GM21447 (cell line): Measurements from ENCODE around the gene CCDC43.
"Not testable (repeated sequence)": the region's sequence is repeated elsewhere in the genome, so short reads cannot be mapped to it uniquely, and the experiment has no call there.

Experiments
- ATAC-seq: cut with Tn5 transposase; IDR thresholded peaks from one replicate; pipeline ENCODE4 v1.9.1; 2021; ENCODE audit not compliant: unreplicated experiment

CCDC43 gene

DNA sequence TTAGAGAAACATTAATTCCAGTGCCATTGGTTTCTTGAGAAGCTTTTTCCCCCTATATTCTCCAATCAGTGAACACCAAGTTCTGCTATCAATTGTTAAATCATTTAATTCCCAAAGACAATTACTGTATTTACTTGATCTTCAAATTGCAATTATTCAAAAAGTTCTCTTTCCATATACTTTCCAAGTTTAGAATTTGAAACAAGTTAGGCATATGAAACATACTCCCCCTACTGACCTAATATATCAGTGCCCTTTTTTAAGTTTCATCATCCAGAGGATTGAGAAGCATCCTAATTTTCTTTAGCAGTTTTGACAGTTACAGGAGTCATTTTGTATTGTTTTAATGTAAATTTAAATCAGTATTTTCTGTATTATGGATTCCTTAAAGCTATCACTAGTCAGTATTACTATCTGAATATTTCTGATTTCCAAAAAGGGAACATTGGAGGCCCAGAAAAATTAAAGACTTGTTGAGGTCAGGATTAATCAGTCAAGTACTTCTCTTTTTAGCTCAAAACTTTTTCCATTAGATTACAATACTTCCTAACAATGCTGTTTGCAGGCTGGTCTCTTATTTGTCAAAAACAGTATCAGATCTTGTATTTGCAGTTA is 17.0 kb downstream of the CCDC43 start:
- ATAC-seq: no peak

DNA sequence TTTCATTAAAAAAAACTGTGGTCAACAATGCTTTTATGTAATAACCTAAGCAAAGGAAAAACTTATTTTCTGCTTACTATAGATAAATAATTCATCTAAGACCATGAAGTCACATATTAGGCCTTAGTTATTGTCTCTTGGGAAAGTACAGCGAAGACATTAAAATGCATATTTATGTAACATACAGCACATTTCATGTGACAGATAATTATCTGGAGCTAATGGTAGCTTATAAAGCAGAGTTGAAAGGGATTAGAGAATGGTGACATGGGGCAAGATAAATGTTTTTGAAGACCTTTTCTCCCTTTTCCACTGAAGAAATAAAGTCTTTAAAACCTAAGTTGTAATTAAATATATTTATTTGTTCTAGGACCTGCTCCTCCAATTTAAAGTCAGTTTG is 23.6 kb downstream of the CCDC43 start:
- no peak for ATAC-seq

DNA sequence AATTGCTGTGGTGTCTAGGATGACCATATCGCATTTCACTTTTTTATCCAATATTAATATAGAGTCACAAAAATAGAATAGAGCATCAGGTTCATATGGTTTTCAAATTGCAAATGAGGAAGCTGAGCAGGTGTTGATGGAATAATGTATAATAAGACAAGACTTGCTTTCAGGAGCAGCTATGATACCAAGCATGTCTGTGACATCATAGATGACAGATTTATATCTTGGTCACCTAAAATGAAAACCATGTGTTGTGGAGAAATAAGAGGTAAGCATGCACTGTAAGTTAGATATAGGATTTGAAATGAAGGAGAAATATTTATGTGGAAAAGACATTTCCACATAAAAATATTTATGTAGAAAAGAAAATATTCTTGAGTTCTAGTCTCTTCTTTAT is 24.7 kb downstream of the CCDC43 start:
- no peak for ATAC-seq

DNA sequence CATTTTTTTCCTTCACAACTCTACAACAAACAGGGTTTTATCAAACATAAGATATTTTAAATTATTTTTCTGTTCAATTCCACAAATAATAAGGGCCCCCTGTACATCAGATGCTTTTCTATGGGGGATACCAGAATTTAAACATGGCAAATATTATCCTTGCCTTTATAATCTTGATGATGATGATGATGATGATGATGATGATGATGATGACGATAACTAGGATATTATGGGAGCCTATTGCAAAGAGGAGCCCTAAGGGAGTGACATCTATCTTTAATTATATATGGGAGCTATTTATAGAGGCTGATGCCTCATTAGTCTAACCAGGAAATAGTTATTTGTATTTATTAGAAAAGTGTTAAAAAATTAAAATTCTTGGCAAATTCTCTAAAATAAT is 26.5 kb downstream of the CCDC43 start:
- no peak for ATAC-seq

DNA sequence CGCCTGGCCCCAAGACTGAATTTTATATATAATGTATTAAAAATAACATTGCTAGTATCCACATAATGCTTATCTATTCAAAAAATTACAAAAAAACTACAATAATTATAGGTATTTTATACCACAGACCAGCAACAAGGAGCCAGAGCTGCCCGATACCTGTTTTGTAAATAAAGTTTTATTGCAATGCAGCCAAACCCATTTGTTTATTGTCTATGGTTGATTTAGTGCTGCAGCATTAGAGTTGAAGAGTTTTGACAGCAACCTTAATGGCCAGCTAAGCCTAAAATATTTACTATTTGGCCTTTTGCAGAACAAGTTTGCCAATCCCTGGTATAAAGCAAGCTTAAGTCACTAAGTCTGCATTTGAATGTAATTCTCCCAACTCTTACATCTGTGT is 27.7 kb downstream of the CCDC43 start:
- ATAC-seq: no peak

DNA sequence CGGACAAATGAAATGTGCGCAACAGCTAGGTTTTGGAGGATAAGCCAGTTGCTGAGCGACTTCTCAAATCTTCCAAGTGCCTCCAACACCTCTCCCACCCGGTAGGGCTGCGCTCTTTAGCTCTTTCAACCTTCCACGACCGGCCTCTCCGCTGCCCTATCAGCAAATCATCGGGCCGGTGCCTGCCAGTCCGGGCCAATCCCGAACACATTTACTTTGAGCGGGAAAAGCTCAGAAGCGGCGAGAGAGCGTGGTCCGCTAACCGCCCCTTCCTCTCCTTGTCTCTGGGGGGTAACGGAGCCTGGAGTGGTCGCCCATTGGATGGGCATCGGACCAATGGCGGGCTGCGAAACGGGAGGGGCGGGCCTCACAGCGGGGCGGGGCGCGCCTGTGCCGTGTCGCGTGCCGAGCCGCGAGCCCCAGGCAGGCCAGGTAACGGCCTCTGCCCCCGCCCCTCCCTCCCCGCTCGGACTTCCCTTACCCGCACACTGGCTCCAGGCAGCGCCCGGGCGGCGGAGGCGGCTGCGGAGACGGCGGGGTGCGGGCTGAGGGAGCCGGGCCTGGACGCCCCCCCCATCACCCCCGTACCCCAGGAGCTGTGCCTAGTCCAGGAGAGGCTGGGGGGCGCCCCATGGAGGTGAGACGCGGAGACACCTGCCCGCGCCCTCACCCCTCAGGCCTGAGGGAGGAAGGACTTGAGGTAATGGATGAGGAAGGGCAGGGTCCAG is 33.4 kb downstream of the CCDC43 start, which contains the start of gene MEIOC:
TSS of gene MEIOC (plus strand) at position 486 of the 728 bp plus-strand sequence. CDS start at position 632, 146 bp downstream.
- ATAC-seq: no peak

DNA sequence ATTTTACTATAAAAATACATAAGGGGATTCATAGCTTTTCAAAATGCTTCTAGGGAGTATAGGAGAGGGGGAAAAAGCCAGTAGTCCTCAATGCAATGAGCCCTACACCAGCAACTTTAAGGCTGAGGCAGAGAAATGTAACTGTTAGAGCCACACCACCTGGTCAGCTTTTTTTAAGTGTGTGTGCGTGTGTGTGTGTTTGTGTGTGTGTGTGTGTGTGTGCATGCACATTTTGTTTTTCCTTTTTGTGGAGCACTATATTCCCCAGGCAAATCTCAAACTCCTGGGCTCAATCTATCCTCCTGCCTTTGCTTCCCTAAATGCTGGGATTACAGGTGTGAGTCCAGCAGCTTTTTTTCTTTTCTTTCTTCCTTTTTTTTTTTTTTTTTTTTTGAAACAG is 35.6 kb downstream of the CCDC43 start:
- no peak for ATAC-seq

DNA sequence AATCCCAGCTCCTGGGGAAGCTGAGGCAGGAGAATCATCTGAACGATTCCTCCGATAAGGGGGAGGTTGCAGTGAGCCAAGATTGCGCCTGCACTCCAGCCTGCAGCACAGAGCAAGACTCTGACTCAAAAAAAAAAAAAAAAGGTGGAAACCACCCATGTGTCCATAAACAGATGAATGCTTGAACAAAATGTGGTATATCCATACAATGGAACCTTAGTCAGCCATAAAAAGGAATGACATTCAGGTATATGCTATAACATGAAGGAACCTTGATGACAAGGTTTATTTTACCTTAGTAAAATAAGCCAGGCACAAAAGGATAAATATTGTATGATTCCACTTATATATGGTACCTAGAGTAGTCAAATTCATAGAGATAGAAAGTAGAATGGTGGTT is 36.2 kb downstream of the CCDC43 start:
- no peak for ATAC-seq

DNA sequence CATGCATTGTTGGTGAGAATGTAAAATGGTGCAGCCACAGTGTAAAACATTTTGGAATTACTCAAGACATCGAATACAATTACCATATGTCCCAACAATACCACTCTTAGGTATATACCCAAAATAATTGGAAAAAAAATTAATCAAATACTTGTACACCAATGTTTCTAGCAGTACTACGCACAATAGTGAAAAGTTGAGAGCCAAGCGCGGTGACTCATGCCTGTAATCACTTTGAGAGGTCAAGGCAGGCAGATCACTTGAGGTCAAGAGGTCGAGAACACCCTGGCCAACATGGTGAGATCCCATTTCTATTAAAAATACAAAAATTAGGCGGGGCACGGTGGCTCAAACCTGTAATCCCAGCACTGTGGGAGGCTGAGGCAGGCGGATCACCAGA is 36.8 kb downstream of the CCDC43 start:
- ATAC-seq: no peak

DNA sequence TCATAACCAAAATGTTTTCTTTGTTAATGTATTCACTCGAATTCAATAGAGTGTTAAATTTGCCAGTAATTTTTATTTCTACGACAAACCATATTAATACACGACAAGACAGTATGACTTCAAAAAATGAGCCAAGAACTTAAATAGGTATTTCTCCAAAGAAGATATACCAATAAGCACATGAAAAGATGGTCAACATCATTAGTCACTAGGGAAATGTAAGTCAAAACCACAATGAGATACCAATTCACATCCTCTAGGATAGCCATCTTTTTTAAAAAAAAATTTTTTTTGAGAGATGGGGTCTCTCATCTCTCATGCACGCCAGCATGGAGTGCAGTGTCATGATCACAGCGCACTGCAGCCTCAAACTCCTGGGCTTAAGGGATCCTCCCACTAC is 38.3 kb downstream of the CCDC43 start:
- no peak for ATAC-seq

DNA sequence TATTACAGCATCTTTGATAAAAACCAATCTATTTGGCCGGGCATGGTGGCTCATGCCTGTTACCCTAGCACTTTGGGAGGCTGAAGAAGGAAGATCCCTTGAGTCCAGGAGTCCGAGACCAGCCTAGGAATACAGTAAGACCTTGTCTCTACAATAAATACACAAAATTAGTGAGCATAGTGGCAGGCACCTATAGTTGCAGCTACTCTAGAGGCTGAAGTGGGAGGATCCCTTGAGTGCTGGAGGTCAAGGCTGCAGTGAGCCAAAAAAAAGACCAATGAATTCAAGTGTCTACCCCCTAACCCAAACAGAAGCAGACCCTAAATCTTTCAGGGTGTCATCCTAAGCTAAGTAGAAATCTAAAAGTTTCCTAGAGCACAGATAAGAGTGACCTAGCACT is 40.6 kb downstream of the CCDC43 start:
- no peak for ATAC-seq

DNA sequence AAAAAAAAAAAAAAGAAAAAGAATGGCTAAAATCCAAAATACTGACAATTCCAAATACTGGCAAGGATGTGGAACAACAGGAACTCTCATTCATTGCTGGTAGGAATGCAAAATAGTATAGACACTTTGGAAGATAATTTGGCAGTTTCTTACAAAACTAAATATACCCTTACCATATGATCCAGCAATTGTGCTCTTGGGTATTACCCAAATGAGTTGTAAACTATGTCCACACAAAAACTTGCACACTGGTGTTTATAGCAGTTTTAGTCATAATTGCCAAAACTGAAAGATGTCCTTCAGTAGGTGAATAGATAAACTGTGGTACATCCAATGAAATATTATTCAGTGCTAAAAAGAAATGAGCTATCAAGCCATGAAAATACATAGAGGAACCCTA is 41.8 kb downstream of the CCDC43 start:
- ATAC-seq: no peak

DNA sequence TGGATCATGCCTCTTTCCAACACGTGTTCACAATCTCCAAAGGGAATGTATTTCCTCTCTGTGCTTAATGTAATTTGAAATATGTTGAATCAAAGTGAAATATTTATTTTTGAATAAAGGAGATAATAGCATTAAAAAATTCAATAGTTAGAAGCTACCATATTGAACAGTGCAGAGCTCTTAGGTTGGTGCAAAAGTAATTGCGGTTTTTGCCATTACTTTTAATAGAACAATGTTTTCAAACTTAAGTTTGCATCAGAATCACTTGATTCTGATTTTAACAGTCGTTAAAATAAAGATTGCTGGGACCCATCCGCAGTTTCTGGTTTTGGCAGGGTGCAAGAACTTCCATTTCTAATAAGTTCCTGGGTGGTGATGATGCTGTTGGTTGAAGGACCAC is 43.3 kb downstream of the CCDC43 start:
- ATAC-seq: no peak

DNA sequence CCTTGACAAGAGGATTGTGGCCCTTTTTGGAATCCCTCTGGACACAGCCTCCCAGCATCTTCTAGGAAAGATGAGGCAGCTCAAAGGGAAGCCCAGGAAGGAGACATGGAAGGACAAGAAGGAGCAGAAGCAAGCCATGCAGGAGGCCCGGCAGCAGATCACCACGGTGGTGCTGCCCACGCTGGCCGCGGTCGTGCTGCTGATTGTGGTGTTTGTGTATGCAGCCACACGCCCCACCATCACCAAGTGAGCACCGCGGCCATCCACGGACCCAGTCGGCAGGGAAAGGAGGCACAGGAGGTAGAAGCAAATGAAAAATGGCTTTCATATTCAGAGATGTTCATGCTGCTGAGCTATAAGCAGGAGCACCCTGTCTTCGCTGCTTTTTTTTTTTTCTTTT is 44.2 kb downstream of the CCDC43 start:
- no peak for ATAC-seq

DNA sequence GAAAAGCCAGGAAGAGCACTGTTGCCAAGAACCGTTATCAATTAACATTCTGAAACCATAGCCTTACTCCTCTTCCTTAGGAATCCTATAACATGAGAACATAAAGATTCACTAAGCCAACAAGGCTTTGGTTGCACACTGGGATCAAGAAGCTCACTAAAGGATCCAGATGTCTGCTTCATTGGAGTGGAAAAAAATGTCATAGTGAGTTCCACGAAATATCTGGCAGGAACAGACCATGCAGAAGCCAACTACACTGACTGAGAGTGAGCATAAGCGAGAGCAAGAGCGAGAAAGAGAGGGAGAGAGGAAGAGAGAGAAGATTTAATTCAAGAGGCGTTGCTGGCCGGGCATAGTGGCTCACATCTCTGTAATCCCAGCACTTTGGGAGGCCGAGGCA is 46.7 kb downstream of the CCDC43 start:
- no peak for ATAC-seq

DNA sequence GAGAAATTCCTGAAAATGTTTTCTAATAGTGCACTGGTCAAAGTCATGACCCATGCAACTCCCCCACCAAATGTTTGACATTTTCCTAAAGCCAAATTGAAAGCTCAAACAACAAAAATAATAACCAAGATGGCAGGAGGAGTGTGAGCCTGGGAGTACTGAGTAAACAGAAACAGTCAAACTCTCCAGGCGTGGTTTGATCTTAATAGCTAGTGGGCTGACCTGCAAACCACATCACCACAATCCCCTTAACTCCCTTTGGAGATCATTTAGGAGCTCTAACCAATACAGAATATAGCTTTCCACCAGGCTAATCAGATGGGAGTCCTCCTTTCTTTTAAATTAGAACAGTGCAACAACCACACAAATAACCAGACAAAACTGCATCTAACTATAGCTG is 52.5 kb downstream of the CCDC43 start:
- ATAC-seq: no peak

DNA sequence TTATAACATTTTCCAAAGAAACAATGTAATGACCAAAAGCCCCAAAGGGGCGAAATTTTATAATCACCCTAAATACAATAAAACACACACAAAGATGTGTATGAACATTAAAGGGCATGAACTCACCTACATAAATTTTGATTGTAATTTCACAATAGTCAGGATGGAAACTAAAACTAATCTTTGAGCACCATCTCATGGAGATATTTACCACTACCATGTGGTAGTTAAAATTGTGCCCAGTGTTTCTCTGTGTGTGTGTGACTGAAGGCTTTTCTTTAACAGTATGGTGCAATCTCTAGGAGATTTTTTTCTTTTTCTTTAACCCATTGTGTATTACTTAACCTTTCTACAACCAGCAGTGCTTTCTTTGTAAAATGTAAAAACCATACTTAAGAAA is 53.0 kb downstream of the CCDC43 start:
- no peak for ATAC-seq

DNA sequence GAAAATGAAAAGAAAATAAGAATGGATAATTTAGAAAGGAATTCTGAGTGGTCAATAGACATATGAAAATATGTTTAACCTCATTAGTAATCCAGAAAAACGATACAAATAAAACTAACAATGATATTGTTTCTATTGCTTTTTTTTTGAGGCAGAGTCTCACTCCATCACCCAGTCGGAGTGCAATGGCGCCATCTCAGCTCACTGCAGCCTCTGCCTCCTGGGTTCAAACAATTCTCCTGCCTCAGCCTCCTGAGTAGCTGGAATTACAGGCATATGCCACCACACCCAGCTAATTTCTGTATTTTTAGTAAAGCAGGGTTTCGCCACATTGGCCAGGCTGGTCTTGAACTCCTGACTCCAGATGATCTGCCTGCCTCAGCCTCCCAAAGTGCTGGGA is 55.2 kb downstream of the CCDC43 start:
- ATAC-seq: not testable (repeated sequence)

DNA sequence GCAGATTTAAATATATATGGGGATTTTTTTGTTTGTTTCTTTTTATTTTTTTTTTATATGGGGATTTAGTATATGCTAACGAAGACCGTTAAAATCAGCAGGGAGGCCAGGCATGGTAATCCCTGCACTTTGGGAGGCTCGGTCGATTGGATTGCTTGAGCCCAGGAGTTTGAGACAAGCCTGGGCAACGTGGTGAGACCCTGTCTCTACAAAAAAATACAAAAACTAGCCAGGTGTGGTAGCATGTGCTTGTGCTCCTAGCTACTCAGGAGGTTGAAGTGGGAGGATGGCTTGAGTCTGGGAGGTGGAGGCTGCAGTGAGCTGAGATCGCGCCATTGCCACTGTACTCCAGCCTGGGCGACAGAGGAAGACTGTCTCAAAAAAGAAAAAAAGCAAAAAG is 55.6 kb downstream of the CCDC43 start:
- ATAC-seq: no peak

DNA sequence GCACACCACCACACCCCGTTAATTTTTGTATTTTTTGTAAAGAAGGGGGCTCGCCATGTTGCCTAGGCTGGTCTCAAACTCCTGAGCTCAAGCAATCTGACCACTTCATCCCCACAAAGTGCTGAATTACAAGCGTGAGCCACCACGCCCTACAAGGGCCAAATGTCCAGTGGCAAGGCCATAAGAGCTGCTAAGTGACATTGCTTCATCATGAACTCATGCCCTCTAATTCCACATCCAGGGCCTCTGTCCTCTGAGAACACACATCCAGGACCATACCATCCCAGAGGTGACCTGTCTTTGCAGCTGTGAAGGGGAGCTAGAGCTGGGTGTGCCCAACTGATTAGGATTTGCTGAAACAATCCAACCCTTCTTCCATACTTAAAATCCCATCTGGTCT is 58.9 kb downstream of the CCDC43 start:
- no peak for ATAC-seq

DNA sequence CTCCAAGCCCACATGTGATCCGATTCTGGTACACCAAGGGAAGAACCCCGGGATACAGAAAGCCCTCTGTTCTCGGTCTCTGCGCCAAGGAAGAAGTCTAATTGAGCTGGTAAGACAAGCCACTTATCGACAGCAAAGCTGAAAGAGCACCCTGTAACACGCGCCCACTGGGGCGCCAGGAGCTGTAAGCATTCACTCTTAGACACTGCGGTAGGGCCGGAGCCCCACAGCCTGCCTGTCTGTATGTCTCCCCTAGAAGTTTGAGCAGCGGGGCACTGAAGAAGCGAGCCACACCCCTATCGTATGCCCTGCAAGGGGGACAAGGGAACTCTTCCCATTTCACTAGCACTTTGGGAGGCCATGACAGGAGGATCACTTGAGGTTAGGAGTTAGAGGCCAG is 60.3 kb downstream of the CCDC43 start:
- no peak for ATAC-seq

DNA sequence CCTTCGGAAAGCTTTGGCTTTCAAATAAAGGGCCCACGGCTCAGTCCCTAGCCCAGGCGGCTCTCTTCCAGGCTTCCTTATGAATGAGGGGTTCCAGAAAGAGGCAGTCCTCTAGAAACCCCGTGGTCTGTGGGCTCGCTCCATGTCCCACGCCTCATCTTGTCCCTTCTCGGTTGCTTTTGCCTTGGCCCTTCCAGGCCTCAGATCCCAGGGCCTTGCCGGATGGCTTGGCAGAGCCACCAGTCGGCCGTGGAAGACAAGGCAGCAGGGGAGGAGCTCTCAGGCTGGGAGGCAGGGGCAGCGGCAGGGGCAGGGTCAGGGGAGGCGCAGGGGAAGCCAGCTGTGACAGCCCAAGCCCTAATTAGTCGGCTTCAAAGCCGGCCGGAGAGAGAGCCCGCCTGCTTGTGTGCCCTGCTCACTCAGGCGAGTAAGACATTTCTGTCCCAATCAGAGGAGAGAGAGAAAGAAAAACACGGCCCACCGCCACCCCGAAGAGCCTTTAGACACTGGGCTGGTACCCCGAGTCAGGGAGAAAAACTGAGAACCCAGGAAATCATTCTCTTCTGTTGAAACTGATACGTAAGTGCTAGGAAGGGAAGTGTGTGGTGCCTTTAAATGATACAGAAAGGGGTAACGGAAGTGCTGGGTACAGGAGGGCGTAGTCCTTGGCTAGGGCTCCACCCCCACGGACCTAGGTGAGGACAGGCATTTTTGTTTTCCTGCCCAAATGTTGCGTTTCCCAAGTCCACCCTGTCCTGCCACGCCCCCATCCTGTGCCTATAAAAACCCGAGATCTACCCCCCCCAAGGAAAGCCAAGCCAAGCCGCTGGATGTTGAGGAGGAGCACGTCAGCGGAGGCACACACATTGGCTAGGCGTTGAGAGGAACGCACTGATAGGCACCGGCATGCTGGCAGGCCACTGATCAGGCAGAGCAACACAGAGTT is 61.1 kb downstream of the CCDC43 start:
- ATAC-seq: no peak
